Muscle layer of colon (tissue), 2 donors: Measurements from ENCODE around the gene CABYR.

Experiments
- H3K27ac ChIP-seq: one replicate; pipeline ENCODE4 v1.7.0; 2013; ENCODE audit warnings: low read depth, mild to moderate bottlenecking, low read length, moderate library complexity
- H3K27me3 ChIP-seq, 2 donors: one replicate each; pipeline ENCODE4 v1.7.0; 2013; ENCODE audit warnings: low read length in 2 of 2, mild to moderate bottlenecking in 2 of 2; ENCODE audit not compliant: insufficient read depth in 2 of 2, control insufficient read depth in 1 of 2
- H3K36me3 ChIP-seq: one replicate; pipeline ENCODE4 v1.7.0; 2013; ENCODE audit warnings: mild to moderate bottlenecking, low read length; ENCODE audit not compliant: insufficient read depth
- H3K4me1 ChIP-seq: one replicate; pipeline ENCODE4 v1.7.0; 2013; ENCODE audit warnings: mild to moderate bottlenecking, low read length; ENCODE audit not compliant: insufficient read depth
- H3K4me3 ChIP-seq, 2 donors: one replicate each; pipeline ENCODE4 v1.7.0; 2013; ENCODE audit warnings: low read length in 2 of 2, low read depth in 1 of 2, mild to moderate bottlenecking in 1 of 2, moderate library complexity in 1 of 2
- H3K9ac ChIP-seq: one replicate; pipeline ENCODE4 v1.7.0; 2013; ENCODE audit warnings: low read length
- H3K9me3 ChIP-seq: one replicate; pipeline ENCODE4 v1.7.0; 2013; ENCODE audit warnings: mild to moderate bottlenecking, low read length
- donor health status: abdominal sarcoma.
- donor health status: Adenocarcinoma of cecum.

CABYR gene

GRCh38 chr18:24138789-24139616 lies at the start of gene CABYR:
TSS of gene CABYR (plus strand) at chr18:24139062. CDS start at chr18:24143115, 4,053 bp downstream.
- H3K4me3 ChIP-seq = peak within 1 kb of the TSS; percentile 84
- H3K4me1 ChIP-seq = no peaks in the 10 kb centered on the region
- peak within 1 kb of the TSS; percentile 66 for H3K27ac ChIP-seq
- H3K27me3 ChIP-seq = no peaks in the 10 kb centered on the region
- no peaks in the 10 kb centered on the region for H3K9me3 ChIP-seq
- peak within 1 kb of the TSS; percentile 21 for H3K9ac ChIP-seq
- H3K36me3 ChIP-seq = no peaks in the 10 kb centered on the region

- no peak overlapping the region for H3K4me3 ChIP-seq
Measured at GRCh38 chr18:24089076-24089475, 49.8 kb upstream of the CABYR start.

GRCh38 chr18:24089515-24090337 lies 49.1 kb upstream of the CABYR start:
- no peak overlapping the region for H3K4me3 ChIP-seq
- H3K4me1 ChIP-seq = no peaks in the 10 kb centered on the region

More at GRCh38 chr18:24089076-24089475, 49.8 kb upstream of the CABYR start:
- H3K36me3 ChIP-seq = no peaks in the 10 kb centered on the region
- H3K27me3 ChIP-seq = no peaks in the 10 kb centered on the region
- H3K4me1 ChIP-seq = no peaks in the 10 kb centered on the region
- no peak overlapping the region for H3K9ac ChIP-seq
- no peak overlapping the region for H3K27ac ChIP-seq
- no peaks in the 10 kb centered on the region for H3K9me3 ChIP-seq

GRCh38 chr18:24090876-24091275 lies 48.0 kb upstream of the CABYR start:
- H3K4me3 ChIP-seq = no peak overlapping the region
- no peaks in the 10 kb centered on the region for H3K9me3 ChIP-seq
- no peaks in the 10 kb centered on the region for H3K27me3 ChIP-seq
- no peak overlapping the region for H3K27ac ChIP-seq
- no peaks in the 10 kb centered on the region for H3K4me1 ChIP-seq
- no peaks in the 10 kb centered on the region for H3K36me3 ChIP-seq
- H3K9ac ChIP-seq = no peak overlapping the region

More at GRCh38 chr18:24089515-24090337, 49.1 kb upstream of the CABYR start:
- Histone ChIP-seq H3K27ac (no peak overlapping the region), H3K36me3 (no peaks in the 10 kb centered on the region), H3K27me3 (no peaks in the 10 kb centered on the region), H3K9ac (no peak overlapping the region), H3K9me3 (no peaks in the 10 kb centered on the region)

GRCh38 chr18:24094561-24094960 lies 44.3 kb upstream of the CABYR start:
- no peak overlapping the region for H3K4me3 ChIP-seq
- H3K36me3 ChIP-seq = peaks cover 3% of the 10 kb centered on the region
- H3K27me3 ChIP-seq = no peaks in the 10 kb centered on the region
- no peaks in the 10 kb centered on the region for H3K4me1 ChIP-seq
- no peak overlapping the region for H3K9ac ChIP-seq
- H3K27ac ChIP-seq = no peak overlapping the region
- no peaks in the 10 kb centered on the region for H3K9me3 ChIP-seq

- Histone ChIP-seq H3K4me1 (no peaks in the 10 kb centered on the region), H3K27ac (no peak overlapping the region), H3K27me3 (no peaks in the 10 kb centered on the region), H3K36me3 (peaks cover 3% of the 10 kb centered on the region), H3K9me3 (no peaks in the 10 kb centered on the region), H3K9ac (no peak overlapping the region), H3K4me3 (no peak overlapping the region)
Measured at GRCh38 chr18:24095976-24096375, 42.9 kb upstream of the CABYR start.

GRCh38 chr18:24103320-24104021 lies 35.4 kb upstream of the CABYR start:
- H3K9me3 ChIP-seq = no peaks in the 10 kb centered on the region
- H3K9ac ChIP-seq = no peak overlapping the region
- H3K27me3 ChIP-seq = no peaks in the 10 kb centered on the region
- H3K4me1 ChIP-seq = no peaks in the 10 kb centered on the region
- H3K36me3 ChIP-seq = no peaks in the 10 kb centered on the region
- no peak overlapping the region for H3K4me3 ChIP-seq
- H3K27ac ChIP-seq = no peak overlapping the region

- Histone ChIP-seq H3K9ac (no peak overlapping the region), H3K27ac (no peak overlapping the region), H3K4me3 (no peak overlapping the region), H3K27me3 (no peaks in the 10 kb centered on the region), H3K4me1 (no peaks in the 10 kb centered on the region), H3K36me3 (no peaks in the 10 kb centered on the region), H3K9me3 (no peaks in the 10 kb centered on the region)
Measured at GRCh38 chr18:24104486-24104885, 34.4 kb upstream of the CABYR start.

GRCh38 chr18:24108641-24109040 lies 30.2 kb upstream of the CABYR start:
- H3K9ac ChIP-seq = no peak overlapping the region
- H3K4me1 ChIP-seq = no peaks in the 10 kb centered on the region
- no peak overlapping the region for H3K27ac ChIP-seq
- no peak overlapping the region for H3K4me3 ChIP-seq
- no peaks in the 10 kb centered on the region for H3K9me3 ChIP-seq
- H3K36me3 ChIP-seq = no peaks in the 10 kb centered on the region
- no peaks in the 10 kb centered on the region for H3K27me3 ChIP-seq

GRCh38 chr18:24111936-24112335 lies 26.9 kb upstream of the CABYR start:
- H3K9me3 ChIP-seq = no peaks in the 10 kb centered on the region
- H3K4me1 ChIP-seq = no peaks in the 10 kb centered on the region
- H3K4me3 ChIP-seq = no peak overlapping the region
- H3K36me3 ChIP-seq = no peaks in the 10 kb centered on the region
- H3K27me3 ChIP-seq = no peaks in the 10 kb centered on the region
- H3K27ac ChIP-seq = no peak overlapping the region
- no peak overlapping the region for H3K9ac ChIP-seq

- Histone ChIP-seq H3K36me3 (no peaks in the 10 kb centered on the region), H3K9me3 (no peaks in the 10 kb centered on the region), H3K4me1 (no peaks in the 10 kb centered on the region), H3K4me3 (no peak overlapping the region), H3K27me3 (no peaks in the 10 kb centered on the region), H3K27ac (no peak overlapping the region), H3K9ac (no peak overlapping the region)
Measured at GRCh38 chr18:24112464-24112863, 26.4 kb upstream of the CABYR start.
